ENCODE results near the gene C11orf16.
"Not testable (repeated sequence)": the region's sequence is repeated elsewhere in the genome, so short reads cannot be mapped to it uniquely, and the experiment has no call there.

DNA sequence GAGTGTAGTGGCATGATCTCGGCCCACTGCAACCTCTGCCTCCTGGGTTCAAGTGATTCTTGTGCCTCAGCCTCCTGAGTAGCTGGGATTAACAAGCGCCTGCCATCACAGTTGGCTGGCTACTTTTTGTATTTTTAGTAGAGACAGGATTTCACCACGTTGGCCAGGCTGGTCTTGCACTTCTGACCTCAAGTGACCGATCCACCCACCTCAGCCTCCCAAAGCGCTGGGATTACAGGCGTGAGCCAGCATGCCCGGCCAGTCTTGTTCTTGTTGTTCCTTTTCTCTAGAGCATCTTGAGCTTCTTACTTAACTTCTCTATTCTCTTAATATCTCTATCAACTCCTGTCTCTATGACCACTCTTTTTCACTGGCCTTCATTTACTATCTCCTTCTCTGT, 51.2 kb downstream of the C11orf16 start:
- not testable (repeated sequence) for TF ChIP-seq POLR2AphosphoS5 (IDR thresholded peaks at IDR 0.05; ENCODE audit: low read depth, low read length); POLR2A (IDR thresholded peaks at IDR 0.05; ENCODE audit: borderline replicate concordance, extremely low read depth, insufficient read depth, insufficient read length); CEBPB (IDR thresholded peaks at IDR 0.05; ENCODE audit: low read depth)
- TF ChIP-seq, protein P1, sequence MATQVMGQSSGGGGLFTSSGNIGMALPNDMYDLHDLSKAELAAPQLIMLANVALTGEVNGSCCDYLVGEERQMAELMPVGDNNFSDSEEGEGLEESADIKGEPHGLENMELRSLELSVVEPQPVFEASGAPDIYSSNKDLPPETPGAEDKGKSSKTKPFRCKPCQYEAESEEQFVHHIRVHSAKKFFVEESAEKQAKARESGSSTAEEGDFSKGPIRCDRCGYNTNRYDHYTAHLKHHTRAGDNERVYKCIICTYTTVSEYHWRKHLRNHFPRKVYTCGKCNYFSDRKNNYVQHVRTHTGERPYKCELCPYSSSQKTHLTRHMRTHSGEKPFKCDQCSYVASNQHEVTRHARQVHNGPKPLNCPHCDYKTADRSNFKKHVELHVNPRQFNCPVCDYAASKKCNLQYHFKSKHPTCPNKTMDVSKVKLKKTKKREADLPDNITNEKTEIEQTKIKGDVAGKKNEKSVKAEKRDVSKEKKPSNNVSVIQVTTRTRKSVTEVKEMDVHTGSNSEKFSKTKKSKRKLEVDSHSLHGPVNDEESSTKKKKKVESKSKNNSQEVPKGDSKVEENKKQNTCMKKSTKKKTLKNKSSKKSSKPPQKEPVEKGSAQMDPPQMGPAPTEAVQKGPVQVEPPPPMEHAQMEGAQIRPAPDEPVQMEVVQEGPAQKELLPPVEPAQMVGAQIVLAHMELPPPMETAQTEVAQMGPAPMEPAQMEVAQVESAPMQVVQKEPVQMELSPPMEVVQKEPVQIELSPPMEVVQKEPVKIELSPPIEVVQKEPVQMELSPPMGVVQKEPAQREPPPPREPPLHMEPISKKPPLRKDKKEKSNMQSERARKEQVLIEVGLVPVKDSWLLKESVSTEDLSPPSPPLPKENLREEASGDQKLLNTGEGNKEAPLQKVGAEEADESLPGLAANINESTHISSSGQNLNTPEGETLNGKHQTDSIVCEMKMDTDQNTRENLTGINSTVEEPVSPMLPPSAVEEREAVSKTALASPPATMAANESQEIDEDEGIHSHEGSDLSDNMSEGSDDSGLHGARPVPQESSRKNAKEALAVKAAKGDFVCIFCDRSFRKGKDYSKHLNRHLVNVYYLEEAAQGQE (IDR thresholded peaks at IDR 0.05; ENCODE audit: low read depth), result not testable (repeated sequence)
